ENCODE measurements around the gene RGS4. TPM values are rescaled to one million over a fixed set of nuclear protein-coding genes. Genes with fewer than 3 reads are reported as not detected.

Gene RGS4
- total RNA-seq = 1 to 10 TPM in 1 of 4 donors, under 1 TPM in 1, not detected in 2; 0.47 to 1.1 TPM

GRCh38 chr1:163069142-163069541 is at the start of gene RGS4:
Gene RGS4, plus strand, starts transcription at chr1:163069361. Its CDS starts 124 bp downstream, at chr1:163069485.
- Histone ChIP-seq H3K27ac (no peak within 1 kb of the TSS), H3K4me1 (no peaks in the 10 kb centered on the region), H3K9me3 (no peaks in the 10 kb centered on the region), H3K4me3 (peak within 1 kb of the TSS in 1 of 4 donors; percentile 16), H3K27me3 (no peaks in the 10 kb centered on the region), H3K36me3 (no peaks in the 10 kb centered on the region)
- no peak for DNase-seq
- TF ChIP-seq POLR2A (IDR thresholded peaks at IDR 0.05) (no peak), CTCF (IDR thresholded peaks at IDR 0.05) (no peak)

GRCh38 chr1:163022129-163022528 is 47.0 kb upstream of the RGS4 start:
- peaks cover 0 to 5% (median 0%) of the 10 kb centered on the region in 4 donors for H3K9me3 ChIP-seq
- no peaks in the 10 kb centered on the region for H3K36me3 ChIP-seq
- no peak overlapping the region for H3K4me3 ChIP-seq
- H3K27ac ChIP-seq = no peak overlapping the region
- no peak for TF ChIP-seq CTCF (IDR thresholded peaks at IDR 0.05)
- no peak for TF ChIP-seq POLR2A (IDR thresholded peaks at IDR 0.05)
- H3K4me1 ChIP-seq = no peaks in the 10 kb centered on the region
- no peak for DNase-seq
- no peaks in the 10 kb centered on the region for H3K27me3 ChIP-seq

GRCh38 chr1:163027610-163028009 is 41.6 kb upstream of the RGS4 start:
- Histone ChIP-seq H3K4me3 (no peak overlapping the region), H3K27me3 (no peaks in the 10 kb centered on the region), H3K9me3 (no peaks in the 10 kb centered on the region), H3K27ac (no peak overlapping the region), H3K36me3 (no peaks in the 10 kb centered on the region), H3K4me1 (no peaks in the 10 kb centered on the region)
- TF ChIP-seq POLR2A (IDR thresholded peaks at IDR 0.05) (no peak), CTCF (IDR thresholded peaks at IDR 0.05) (no peak)
- DNase-seq = no peak

- no peak for TF ChIP-seq CTCF (IDR thresholded peaks at IDR 0.05)
- no peak for TF ChIP-seq POLR2A (IDR thresholded peaks at IDR 0.05)
- no peaks in the 10 kb centered on the region for H3K36me3 ChIP-seq
- H3K4me3 ChIP-seq = no peak overlapping the region
- no peak overlapping the region for H3K27ac ChIP-seq
- no peak for DNase-seq
- H3K9me3 ChIP-seq = no peaks in the 10 kb centered on the region
- H3K4me1 ChIP-seq = no peaks in the 10 kb centered on the region
- H3K27me3 ChIP-seq = no peaks in the 10 kb centered on the region
Measured at GRCh38 chr1:163029901-163030300, 39.3 kb upstream of the RGS4 start.

GRCh38 chr1:163035446-163036249 is 33.5 kb upstream of the RGS4 start:
- Histone ChIP-seq H3K4me3 (no peak overlapping the region), H3K27ac (no peak overlapping the region), H3K36me3 (no peaks in the 10 kb centered on the region), H3K9me3 (no peaks in the 10 kb centered on the region), H3K4me1 (no peaks in the 10 kb centered on the region), H3K27me3 (no peaks in the 10 kb centered on the region)
- no peak for TF ChIP-seq POLR2A (IDR thresholded peaks at IDR 0.05)
- no peak for DNase-seq

GRCh38 chr1:163036671-163037070 is 32.5 kb upstream of the RGS4 start:
- Histone ChIP-seq H3K9me3 (no peaks in the 10 kb centered on the region), H3K27ac (no peak overlapping the region), H3K4me3 (no peak overlapping the region), H3K4me1 (no peaks in the 10 kb centered on the region), H3K36me3 (no peaks in the 10 kb centered on the region), H3K27me3 (no peaks in the 10 kb centered on the region)
- DNase-seq = no peak
- TF ChIP-seq POLR2A (IDR thresholded peaks at IDR 0.05) = no peak
- TF ChIP-seq CTCF (IDR thresholded peaks at IDR 0.05) = no peak

All from Peyer's patch (tissue), 4 donors.